Inflammatory macrophage treated with lipopolysaccharide for 1 hour (primary cell): ENCODE data around the gene TRABD2B.
"Not testable (repeated sequence)": the region's sequence is repeated elsewhere in the genome, so short reads cannot be mapped to it uniquely, and the experiment has no call there.

ENCODE experiments used
- DNase-seq, 2 donors: peaks; one replicate each; pipeline ENCODE4 v3.0.0-alpha.2; 2020 to 2022

The TRABD2B gene

DNA sequence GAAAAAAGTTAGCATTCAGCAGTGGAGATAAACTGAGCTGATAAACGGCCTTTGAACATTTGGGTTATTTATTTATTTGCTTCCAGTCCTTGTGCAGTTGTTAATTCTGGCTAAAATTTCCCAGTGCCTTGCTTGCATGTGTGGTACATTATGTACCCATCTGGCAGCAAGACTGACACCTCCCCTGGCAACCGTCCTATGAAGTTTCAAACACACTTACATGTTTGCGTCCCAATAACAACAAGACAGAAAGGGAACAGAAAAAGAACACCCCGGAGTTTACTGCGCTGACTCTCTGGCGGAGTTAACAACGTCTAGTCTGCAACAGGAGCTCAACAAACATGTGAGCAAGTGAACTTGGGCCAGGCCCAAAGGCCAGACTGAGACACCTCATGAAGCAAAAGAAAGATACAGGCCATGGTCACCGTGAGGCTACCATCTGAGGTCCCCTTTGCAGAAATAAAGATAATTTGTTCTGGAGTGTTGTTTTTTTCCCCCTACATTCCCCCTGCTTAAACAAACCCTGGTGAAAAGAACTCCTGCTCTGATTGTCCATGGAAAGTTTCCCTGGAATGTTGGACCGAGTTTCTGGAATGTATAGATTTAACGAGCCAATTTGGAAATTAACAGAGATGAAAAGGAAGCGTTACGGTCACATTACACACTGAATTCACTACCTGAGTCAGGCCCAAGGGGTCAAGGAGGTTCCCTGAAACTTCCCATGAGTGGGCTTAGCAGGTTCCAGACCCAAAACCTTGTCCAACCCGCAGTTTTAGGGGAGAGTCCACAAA, 33.4 kb downstream of the TRABD2B start:
- DNase-seq = no peak

DNA sequence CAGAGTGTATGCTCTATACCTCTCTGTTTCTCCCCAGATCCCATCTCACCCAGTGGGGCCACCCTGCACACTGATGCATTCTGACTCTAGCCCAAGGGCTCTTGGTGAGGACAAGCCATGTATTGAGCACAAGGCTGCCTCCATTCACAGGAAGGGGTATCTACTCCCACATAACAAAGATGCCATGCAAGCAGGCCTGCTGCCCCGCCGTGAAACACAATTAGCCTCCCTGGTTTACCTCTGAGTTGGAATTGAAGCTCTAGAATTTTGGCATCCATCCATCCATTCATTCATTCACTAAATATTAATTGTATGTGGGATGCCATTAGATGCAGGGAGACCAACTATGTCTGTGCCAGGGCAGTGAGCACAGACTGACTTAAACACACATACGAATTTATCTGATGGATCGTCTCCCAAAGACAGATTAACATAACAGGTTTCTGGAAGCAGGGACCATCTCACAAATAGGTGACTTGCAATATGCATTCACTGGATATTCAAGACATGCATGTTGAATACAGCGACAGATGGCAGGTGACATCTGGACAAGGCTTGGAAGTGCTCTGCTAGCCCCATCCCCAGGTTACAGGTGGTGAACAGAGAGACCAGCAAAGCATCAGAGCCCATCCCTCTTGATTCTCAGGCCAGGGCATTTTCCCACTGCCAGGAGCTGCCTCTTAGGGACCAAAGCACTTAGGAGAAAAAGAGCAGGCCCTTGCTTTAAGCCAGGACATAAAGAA, 34.3 kb downstream of the TRABD2B start:
- DNase-seq = no peak

DNA sequence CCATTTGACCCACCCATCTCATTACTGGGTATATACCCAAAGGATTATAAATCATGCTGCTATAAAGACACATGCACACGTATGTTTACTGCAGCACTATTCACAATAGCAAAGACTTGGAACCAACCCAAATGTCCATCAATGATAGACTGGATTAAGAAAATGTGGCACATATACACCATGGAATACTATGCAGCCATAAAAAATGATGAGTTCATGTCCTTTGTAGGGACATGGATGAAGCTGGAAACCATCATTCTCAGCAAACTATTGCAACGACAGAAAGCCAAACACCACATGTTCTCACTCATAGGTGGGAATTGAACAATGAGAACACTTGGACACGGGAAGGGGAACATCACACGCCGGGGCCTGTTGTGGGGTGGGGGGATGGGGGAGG, 35.4 kb downstream of the TRABD2B start:
- DNase-seq = not testable (repeated sequence)

- not testable (repeated sequence) for DNase-seq
Observed at GRCh38 chr1:47956491-47956890, 40.7 kb downstream of the TRABD2B start.

GRCh38 chr1:47953661-47954060, 43.5 kb downstream of the TRABD2B start:
- DNase-seq = no peak

GRCh38 chr1:47951545-47952235, 45.5 kb downstream of the TRABD2B start:
- no peak for DNase-seq

GRCh38 chr1:47951026-47951425, 46.2 kb downstream of the TRABD2B start:
- DNase-seq = no peak

DNA sequence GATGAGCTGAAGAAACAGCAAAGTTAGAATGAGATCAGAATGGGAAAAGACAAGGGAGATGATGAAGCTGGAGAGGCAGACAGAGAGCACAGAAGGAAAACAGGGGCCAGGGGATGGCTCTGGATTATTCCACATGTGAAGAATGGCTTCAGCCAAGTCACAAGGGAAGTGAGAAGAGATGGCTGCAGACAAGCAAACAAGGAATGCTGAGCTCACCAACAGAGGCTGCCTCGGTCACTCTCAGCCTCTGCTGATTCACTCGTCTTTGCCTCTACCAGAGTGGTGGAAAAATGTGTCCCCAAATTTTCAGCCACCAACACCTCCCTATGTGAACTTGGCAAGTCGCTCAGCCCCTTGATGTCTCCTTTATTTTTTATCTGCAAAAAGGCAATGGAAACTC, 46.7 kb downstream of the TRABD2B start:
- no peak for DNase-seq

DNA sequence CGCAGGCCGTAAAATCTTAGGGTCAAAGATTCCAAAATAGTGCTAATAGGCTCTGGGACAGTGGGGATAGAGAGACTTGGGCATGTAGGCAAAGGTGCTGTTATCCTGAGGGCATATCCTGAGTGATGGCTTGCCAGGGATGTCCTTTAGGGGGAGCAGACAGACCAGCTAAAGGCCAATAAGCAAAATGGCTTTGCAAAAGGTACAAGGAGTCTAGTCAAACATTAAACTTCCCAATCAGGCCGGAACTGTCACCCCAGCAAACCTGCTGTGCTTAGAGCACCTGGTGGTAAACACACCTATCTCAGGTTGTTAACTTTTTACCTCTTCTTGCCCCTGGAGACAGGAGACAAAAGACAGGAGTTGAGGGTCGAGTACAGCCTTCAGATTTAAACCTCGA, 49.1 kb downstream of the TRABD2B start:
- no peak for DNase-seq

DNA sequence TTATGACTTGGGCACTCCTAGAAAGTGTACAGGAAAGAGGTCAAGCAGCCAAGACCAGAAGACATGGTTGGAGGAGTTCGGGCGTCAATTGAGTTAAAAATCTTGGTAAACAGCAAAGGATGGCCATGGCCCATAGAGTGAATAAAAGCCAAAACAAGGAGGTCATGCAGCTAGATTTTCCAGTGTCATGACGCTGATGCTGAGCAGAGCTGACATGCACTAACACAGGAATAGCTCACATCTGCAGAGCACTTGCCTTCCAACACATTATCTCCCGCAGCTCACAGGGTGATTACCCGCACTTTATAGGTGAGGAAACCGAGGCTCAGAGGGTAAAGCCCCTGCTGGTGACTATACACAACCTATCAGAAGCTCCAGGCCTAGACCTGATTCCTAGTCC, 49.7 kb downstream of the TRABD2B start:
- DNase-seq = no peak

DNA sequence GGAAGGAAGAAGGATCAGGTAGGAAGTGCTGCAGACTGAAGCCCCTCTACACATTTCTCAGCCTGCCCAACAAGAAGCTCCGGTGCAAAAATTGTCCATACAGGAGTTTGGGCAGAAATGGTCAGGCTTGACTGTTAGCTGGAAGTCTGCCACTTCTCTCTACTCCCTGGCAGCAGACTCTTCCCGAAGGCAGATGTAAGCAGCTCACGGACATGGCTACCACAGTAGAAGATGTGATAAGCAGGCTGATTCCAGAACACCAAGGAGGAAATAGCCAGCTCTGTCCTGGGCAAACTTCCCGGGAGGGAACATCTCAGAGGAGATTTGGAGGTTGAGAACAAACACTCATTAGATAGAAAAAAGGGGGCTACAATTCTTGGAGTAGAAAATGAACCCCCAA, 52.6 kb downstream of the TRABD2B start:
- no peak for DNase-seq

DNA sequence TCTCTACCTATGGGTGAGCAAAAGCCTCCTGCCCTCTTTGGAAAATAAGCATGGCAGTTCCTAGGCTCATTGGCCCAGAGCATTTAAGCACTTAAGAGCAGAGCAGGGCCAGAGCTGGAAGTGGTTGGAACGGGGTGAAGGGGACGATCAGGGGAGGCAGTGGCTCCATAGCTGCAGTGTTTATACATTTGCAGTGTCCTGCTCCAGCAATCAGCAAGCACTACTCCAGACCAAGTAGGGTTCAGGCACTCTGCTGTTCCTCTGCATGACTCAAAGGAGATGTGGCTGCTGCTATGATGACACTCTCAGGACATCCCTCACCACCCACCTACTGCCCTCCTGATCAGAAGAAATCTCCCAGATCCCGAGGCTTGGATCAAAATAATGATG, 55.0 kb downstream of the TRABD2B start:
- DNase-seq = no peak

DNA sequence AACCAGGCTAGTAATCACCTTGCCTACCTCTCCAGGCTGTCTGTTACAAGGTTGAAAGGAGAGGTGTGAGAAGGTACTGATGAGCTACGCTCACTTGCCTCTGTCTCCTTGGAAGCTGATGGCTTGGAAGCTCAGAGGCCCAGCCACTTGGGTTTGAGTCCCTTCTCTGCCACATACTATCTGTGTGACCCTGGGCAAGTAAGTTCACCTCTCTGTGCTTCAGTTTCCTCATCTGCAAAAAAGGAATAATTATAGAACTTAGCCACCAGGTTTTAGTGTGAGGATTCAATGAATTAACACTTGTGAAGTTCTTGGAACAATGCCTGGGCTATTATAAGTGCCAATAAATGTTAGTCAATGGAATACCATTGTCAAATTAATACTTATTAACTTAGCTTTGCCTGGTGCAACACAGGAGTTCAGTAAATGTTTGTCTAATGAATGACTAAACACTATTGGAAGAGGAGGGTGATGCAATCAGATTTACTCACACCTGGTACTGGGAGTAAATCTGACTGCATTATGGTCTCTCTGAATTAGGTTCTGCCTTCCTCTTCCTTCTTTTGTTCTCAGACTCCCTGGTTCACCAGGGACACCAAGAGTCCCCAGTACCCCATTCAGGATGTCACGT, 55.5 kb downstream of the TRABD2B start:
- no peak for DNase-seq

GRCh38 chr1:47940779-47941178, 56.4 kb downstream of the TRABD2B start:
- DNase-seq = no peak

DNA sequence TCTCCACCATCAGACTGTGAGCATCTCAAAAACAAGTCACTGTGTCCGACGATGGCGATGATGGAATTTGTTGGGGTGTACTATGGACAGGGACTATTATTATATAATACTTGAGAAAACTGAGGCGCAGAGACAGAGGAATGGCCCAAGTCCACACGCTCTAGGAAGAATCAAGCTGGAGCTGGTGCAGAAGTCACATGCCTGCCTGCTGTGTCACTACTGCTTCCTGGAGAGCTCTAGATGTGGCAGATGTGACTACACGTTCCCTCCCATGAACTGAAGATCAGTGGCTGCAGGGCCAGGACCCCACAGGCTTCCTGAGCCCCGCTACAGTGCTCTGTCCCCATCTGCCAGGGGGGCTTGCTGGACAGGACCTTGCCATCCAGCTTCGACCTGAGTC, 56.9 kb downstream of the TRABD2B start:
- no peak for DNase-seq

DNA sequence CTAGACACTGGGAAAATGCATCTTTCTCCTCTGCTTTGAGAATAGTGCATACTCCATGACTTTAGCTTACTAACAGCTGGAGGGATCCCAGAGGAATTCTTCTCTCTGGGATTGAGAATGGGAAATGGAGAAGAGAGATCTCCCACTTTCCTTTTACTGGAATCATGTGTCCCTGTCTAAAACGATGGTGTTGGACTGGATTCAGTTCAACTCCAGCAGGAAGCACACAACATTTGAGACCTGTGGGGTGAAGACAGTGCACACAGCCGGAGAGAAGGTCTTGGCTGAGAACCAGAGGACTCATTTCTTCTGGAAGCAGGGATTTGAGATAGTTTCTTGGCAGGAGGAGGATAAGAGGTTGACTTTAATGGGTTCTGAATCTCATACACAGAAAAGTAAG, 58.7 kb downstream of the TRABD2B start:
- DNase-seq = no peak

GRCh38 chr1:47937586-47938254, 59.5 kb downstream of the TRABD2B start:
- no peak for DNase-seq

DNA sequence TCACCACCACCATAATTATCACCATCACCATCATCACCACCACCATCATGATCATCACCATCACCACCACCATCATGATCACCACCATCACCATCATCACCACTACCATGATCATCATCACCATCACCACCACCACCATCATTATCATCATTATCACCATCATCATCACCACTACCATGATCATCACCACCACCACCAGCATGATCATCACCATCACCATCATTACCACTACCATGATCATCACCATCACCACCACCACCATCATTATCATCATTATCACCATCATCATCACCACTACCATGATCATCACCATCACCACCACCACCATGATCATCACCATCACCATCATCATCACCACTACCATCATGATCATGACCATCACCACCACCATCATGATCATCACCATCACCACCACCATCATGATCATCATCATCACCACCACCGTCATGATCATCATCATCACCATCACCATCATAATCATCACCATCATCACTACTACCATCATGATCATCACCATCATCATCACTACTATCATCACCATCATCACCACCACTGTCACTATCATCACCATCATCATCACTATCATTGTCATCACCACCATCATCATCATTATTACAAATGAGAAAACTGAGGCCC, 60.2 kb downstream of the TRABD2B start:
- DNase-seq = no peak

DNA sequence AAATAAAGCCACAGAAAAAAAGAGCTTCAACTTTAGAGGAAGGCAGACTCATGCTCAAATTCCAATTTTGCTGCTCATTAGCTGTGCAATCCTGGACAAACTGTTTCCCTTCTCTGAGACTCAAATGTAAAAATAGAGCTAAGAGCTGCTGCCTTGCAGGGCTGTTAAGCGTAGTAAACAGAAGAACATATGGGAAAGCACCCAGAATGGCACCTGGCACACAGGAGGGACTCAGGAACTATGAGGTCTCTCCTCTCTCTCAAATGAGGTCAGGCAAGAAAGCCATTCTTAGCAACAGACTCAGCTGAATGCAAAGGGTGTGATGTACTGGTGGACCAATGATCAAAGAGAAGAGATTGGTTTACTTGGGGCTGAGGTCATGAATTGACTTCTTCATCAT, 61.3 kb downstream of the TRABD2B start:
- no peak for DNase-seq

DNA sequence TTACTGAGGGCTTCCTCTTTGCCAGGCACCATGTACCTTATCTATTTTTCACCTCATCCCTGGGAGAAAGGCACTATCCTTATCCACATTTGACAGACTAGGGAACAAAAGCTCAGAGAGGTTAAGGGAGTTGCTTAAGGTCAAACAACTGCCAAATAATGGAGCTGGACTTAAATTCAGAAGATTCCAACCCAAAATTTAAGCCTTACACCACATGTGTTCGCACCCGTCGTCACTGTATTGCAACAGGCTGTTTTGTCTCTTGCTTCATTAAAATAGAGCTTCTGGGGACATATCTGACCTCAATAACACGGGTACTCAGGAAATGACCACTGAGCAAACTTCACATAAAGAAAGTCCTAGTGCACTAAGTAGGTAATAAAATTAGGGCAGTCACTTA, 62.0 kb downstream of the TRABD2B start:
- no peak for DNase-seq

GRCh38 chr1:47934243-47934805, 62.9 kb downstream of the TRABD2B start:
- DNase-seq = no peak

GRCh38 chr1:47932743-47933142, 64.4 kb downstream of the TRABD2B start:
- no peak for DNase-seq
